Neutrophil (primary cell): ENCODE results near the gene TSKU.
A peak's percentile ranks its signal among the peaks of the same experiment; 100 is the strongest.

Experiments
- H3K27ac ChIP-seq: fragments of 200-600 bp; sonication (generic); 2 replicates; pipeline ENCODE4 v1.5.1; 2016; ENCODE audit warnings: mild to moderate bottlenecking, moderate library complexity
- H3K27me3 ChIP-seq: fragments of 200-600 bp; sonication (generic); 2 replicates; pipeline ENCODE4 v1.6.0; 2016; ENCODE audit warnings: mild to moderate bottlenecking
- H3K36me3 ChIP-seq: fragments of 200-600 bp; sonication (generic); 2 replicates; pipeline ENCODE4 v1.5.1; 2017
- H3K4me1 ChIP-seq, 2 experiments: fragments of 200-600 bp in 1 of 2; sonication (generic) in 1 of 2; 1 replicate in 1 of 2; 2 replicates in 1 of 2; pipeline versions ENCODE4 v1.5.1 to v1.6.1; 2013 to 2016; ENCODE audit warnings: low read depth in 1 of 2, low read length in 1 of 2, mild to moderate bottlenecking in 1 of 2, moderate library complexity in 1 of 2; ENCODE audit not compliant: control insufficient read depth in 1 of 2, insufficient read depth in 1 of 2
- H3K4me3 ChIP-seq, 2 experiments: fragments of 200-600 bp in 1 of 2; sonication (generic) in 1 of 2; 1 replicate in 1 of 2; 2 replicates in 1 of 2; pipeline ENCODE4 v1.5.1; 2013 to 2016; ENCODE audit warnings: low read depth in 1 of 2, low read length in 1 of 2, mild to moderate bottlenecking in 1 of 2, moderate library complexity in 1 of 2
- H3K9me3 ChIP-seq: fragments of 200-600 bp; sonication (generic); 2 replicates; pipeline ENCODE4 v1.5.1; 2016
- CTCF ChIP-seq: fragments of 200-600 bp; sonication (generic); IDR thresholded peaks from 2 replicates; pipeline ENCODE4 v1.5.1; 2016; ENCODE audit warnings: antibody characterized with exemption

TSKU gene

GRCh38 chr11:76797341-76798201 lies 14.4 kb downstream of the TSKU start:
- Histone ChIP-seq H3K4me3 (no peak overlapping the region), H3K27ac (no peak overlapping the region), H3K27me3 (peaks cover 40% of the 10 kb centered on the region), H3K36me3 (no peaks in the 10 kb centered on the region), H3K4me1 (peaks cover 9 to 10% of the 10 kb centered on the region in 2 experiments), H3K9me3 (no peaks in the 10 kb centered on the region)
- TF ChIP-seq CTCF: no peak

GRCh38 chr11:76798202-76798581 lies 15.0 kb downstream of the TSKU start:
- Histone ChIP-seq H3K4me1 (peaks cover 9 to 10% of the 10 kb centered on the region in 2 experiments), H3K36me3 (no peaks in the 10 kb centered on the region), H3K27ac (no peak overlapping the region), H3K4me3 (no peak overlapping the region), H3K27me3 (peaks cover 46% of the 10 kb centered on the region), H3K9me3 (no peaks in the 10 kb centered on the region)
- TF ChIP-seq CTCF: no peak

GRCh38 chr11:76798671-76799065 lies 15.5 kb downstream of the TSKU start:
- no peaks in the 10 kb centered on the region for H3K9me3 ChIP-seq
- peaks cover 51% of the 10 kb centered on the region for H3K27me3 ChIP-seq
- H3K27ac ChIP-seq: no peak overlapping the region
- no peaks in the 10 kb centered on the region for H3K36me3 ChIP-seq
- TF ChIP-seq CTCF: no peak
- peaks cover 9 to 10% of the 10 kb centered on the region in 2 experiments for H3K4me1 ChIP-seq
- H3K4me3 ChIP-seq: peak overlapping the region; percentile 48 to 56

- H3K27ac ChIP-seq: no peak overlapping the region
- no peaks in the 10 kb centered on the region for H3K9me3 ChIP-seq
- TF ChIP-seq CTCF: peak; percentile 83
- peaks cover 51% of the 10 kb centered on the region for H3K27me3 ChIP-seq
- no peaks in the 10 kb centered on the region for H3K36me3 ChIP-seq
- peaks cover 9 to 10% of the 10 kb centered on the region in 2 experiments for H3K4me1 ChIP-seq
- H3K4me3 ChIP-seq: peak overlapping the region; percentile 48 to 56
Observed at GRCh38 chr11:76799066-76799804, 16.1 kb downstream of the TSKU start.

GRCh38 chr11:76800466-76801200 lies 17.5 kb downstream of the TSKU start:
- TF ChIP-seq CTCF: no peak
- H3K4me1 ChIP-seq: peaks cover 9 to 10% of the 10 kb centered on the region in 2 experiments
- no peak overlapping the region for H3K4me3 ChIP-seq

More at GRCh38 chr11:76800466-76801200, 17.5 kb downstream of the TSKU start:
- no peaks in the 10 kb centered on the region for H3K36me3 ChIP-seq
- H3K9me3 ChIP-seq: no peaks in the 10 kb centered on the region
- peaks cover 62% of the 10 kb centered on the region for H3K27me3 ChIP-seq
- H3K27ac ChIP-seq: no peak overlapping the region
